Peyer's patch (tissue), 4 donors: ENCODE data around the gene GPR142.

ENCODE experiments used
- POLR2A ChIP-seq, 2 donors: fragments of 450-650 bp; IDR thresholded peaks; one replicate each; pipeline ENCODE4 v1.5.1; 2017; ENCODE audit warnings: antibody characterized with exemption in 2 of 2, mild to moderate bottlenecking in 2 of 2, moderate library complexity in 2 of 2
- TF ChIP-seq, protein P1 (sequence below), 6 experiments: fragments of 450-650 bp in 4 of 6; fragments of 200-600 bp in 2 of 6; sonication (generic) in 1 of 6; IDR thresholded peaks; one replicate each; pipeline ENCODE4 v1.5.1; 2017 to 2019; ENCODE audit warnings: antibody characterized with exemption in 6 of 6, mild to moderate bottlenecking in 3 of 6, moderate library complexity in 1 of 6

DNA sequence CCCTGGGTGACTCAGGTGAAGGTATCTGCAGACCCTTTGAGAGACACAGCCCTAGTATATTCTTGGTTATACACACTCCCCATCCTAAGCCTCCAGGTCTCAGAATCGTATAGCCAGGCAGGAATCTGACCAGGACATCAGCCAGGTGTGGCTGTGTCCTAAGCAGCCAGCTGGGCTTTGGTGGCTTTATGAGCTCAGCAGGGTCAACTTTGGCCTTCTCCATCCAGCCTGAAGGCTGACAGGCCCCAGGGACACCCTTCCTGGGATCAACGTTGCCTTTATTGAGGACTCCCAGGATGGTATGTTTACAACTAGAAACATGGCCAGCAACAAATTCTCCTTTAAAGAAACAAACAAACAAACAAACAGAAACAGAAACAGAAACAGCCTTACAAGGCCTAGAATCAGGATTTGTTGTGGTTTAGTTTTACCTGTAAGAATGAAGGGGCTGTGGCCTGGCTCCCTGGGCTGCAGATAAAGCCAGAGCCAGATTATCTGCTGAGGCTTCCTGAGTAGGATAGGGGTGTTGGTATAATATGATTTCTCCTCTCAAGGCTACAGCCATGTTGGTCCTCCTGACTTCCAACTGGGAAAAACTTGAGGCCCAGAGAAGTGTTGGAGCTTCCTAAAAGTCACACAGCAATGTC lies 32.8 kb upstream of the GPR142 start:
- TF ChIP-seq, protein P1, sequence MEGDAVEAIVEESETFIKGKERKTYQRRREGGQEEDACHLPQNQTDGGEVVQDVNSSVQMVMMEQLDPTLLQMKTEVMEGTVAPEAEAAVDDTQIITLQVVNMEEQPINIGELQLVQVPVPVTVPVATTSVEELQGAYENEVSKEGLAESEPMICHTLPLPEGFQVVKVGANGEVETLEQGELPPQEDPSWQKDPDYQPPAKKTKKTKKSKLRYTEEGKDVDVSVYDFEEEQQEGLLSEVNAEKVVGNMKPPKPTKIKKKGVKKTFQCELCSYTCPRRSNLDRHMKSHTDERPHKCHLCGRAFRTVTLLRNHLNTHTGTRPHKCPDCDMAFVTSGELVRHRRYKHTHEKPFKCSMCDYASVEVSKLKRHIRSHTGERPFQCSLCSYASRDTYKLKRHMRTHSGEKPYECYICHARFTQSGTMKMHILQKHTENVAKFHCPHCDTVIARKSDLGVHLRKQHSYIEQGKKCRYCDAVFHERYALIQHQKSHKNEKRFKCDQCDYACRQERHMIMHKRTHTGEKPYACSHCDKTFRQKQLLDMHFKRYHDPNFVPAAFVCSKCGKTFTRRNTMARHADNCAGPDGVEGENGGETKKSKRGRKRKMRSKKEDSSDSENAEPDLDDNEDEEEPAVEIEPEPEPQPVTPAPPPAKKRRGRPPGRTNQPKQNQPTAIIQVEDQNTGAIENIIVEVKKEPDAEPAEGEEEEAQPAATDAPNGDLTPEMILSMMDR (IDR thresholded peaks at IDR 0.05), result no peak
- TF ChIP-seq POLR2A (IDR thresholded peaks at IDR 0.05), result no peak
